ENCODE measurements around the gene TIAM1. TPM values are rescaled to one million over a fixed set of nuclear protein-coding genes. Genes with fewer than 3 reads are reported as not detected.
A peak's percentile ranks its signal among the peaks of the same experiment; 100 is the strongest.

Gene TIAM1
- total and polyA plus RNA-seq, 2 of the 8 experiments (the other 6 are each of a cell fraction or from before 2014, with no cell fraction given), result 10.1 to 30.7 TPM

DNA sequence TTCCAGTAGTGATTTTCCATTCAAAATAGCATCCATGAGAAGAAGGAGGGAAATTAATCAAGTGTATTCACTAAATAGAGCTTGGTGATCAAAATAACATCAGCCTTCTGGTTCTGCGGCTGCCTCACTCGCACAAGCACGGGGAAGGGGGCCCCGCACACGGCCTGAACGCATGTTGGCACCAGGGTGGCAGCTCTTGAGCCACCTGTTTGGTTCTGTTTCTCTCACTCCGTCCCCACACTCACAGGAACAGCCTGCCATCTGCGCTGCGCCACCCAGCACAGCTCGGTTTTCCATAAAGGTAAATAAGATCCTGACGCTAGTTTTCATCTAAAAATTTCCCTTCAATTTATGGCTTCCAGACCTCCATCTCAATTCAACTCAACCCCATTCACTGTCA, 49.4 kb downstream of the TIAM1 start:
- no peak overlapping the region for H3K23ac ChIP-seq (ENCODE audit: insufficient read length)
- no peak overlapping the region for H2BK120ac ChIP-seq (replicated peaks; ENCODE audit: low read depth, low read length)
- no peak overlapping the region for H4K8ac ChIP-seq (ENCODE audit: extremely low read depth, insufficient read depth, low read length)
- CTCF ChIA-PET (ENCODE audit: partially characterized antibody), result interaction anchor here (1.8 kb wide), 1 partner anchor 16 kb away, joined by 4 read pairs; no protein-coding TSS in a partner anchor
- H3K23me2 ChIP-seq (ENCODE audit: low read depth, low read length), result no peaks in the 10 kb centered on the region
- no peak for TF ChIP-seq YY1 (IDR thresholded peaks at IDR 0.05; ENCODE audit: low read depth, low read length)
- H2AK5ac ChIP-seq (ENCODE audit: low read depth, low read length), result no peak overlapping the region
- no peak overlapping the region for H2AFZ ChIP-seq (ENCODE audit: low read length)
- H4K5ac ChIP-seq (ENCODE audit: insufficient read length, low read depth, low read length), result no peak overlapping the region
- no peaks in the 10 kb centered on the region for H4K20me1 ChIP-seq (replicated peaks in 1 of 2; ENCODE audit: control insufficient read depth in 1 of 2, insufficient read depth in 2 of 2, low read length in 2 of 2)
- H3K27ac ChIP-seq (ENCODE audit: low read depth, low read length), result no peak overlapping the region
- H4K91ac ChIP-seq (replicated peaks; ENCODE audit: insufficient read length, low read length), result no peak overlapping the region
- H3K4ac ChIP-seq (replicated peaks; ENCODE audit: insufficient read length, low read depth, low read length), result no peak overlapping the region
- H3K4me1 ChIP-seq (replicated peaks in 1 of 4; ENCODE audit: control insufficient read depth in 3 of 4, insufficient read depth in 4 of 4, low read length in 3 of 4), result peaks cover 0 to 5% (median 3%) of the 10 kb centered on the region in 4 experiments; a peak in 4 of 7 replicates
- DNase-seq (ENCODE audit: low read depth in 1 of 2, low spot score in 2 of 2), result no peak
- POLR2A ChIA-PET (ENCODE audit: partially characterized antibody), result no interaction called here
- H3K4me2 ChIP-seq (ENCODE audit: insufficient read depth in 1 of 2, low read depth in 2 of 2, low read length in 2 of 2), result no peak overlapping the region
- no peaks in the 10 kb centered on the region for H3K27me3 ChIP-seq (replicated peaks in 1 of 4; ENCODE audit: control insufficient read depth in 3 of 4, extremely low read depth in 1 of 4, insufficient read depth in 3 of 4, low read length in 3 of 4)
- no peaks in the 10 kb centered on the region for H3K9me3 ChIP-seq (ENCODE audit: insufficient read depth in 2 of 2, low read depth in 1 of 2, low read length in 1 of 2)
- H3K56ac ChIP-seq (replicated peaks; ENCODE audit: insufficient read length, low read depth, low read length), result no peak overlapping the region
- WGBS, 2 experiments (ENCODE audit: extremely low coverage in 1 of 2, insufficient coverage in 1 of 2, insufficient read length in 1 of 2, insufficient replicate concordance in 2 of 2, low coverage in 1 of 2, low lambda C conversion rate in 2 of 2, missing lambda C conversion rate in 1 of 2), result 88% methylated on average over 11 of the region's 11 CpGs; no CpG with 5 or more reads in 1 of the 2 experiments
- H3K79me1 ChIP-seq (ENCODE audit: low read depth, low read length), result peaks cover 2% of the 10 kb centered on the region; the same call in 1 of the 2 replicates
- no peak overlapping the region for H3K9ac ChIP-seq (replicated peaks in 1 of 4; ENCODE audit: extremely low read depth in 1 of 4, low read depth in 3 of 4, low read length in 3 of 4)
- no peak overlapping the region for H2BK12ac ChIP-seq (ENCODE audit: low read depth, low read length)
- no peak for FAIRE-seq
- H3K18ac ChIP-seq (ENCODE audit: extremely low read depth, low read length), result 0 out of 2 replicates have a peak overlapping the region, but pooled peaks have one; percentile 65
- H3K36me3 ChIP-seq (ENCODE audit: control insufficient read depth in 2 of 4, insufficient read depth in 4 of 4, low read length in 3 of 4), result no peaks in the 10 kb centered on the region
- no peaks in the 10 kb centered on the region; a peak in 1 of 4 replicates for H3K79me2 ChIP-seq (ENCODE audit: control insufficient read depth in 1 of 2, insufficient read depth in 2 of 2, low read length in 2 of 2)
- H2BK5ac ChIP-seq (ENCODE audit: low read depth, low read length), result no peak overlapping the region
- no peak overlapping the region for H2BK20ac ChIP-seq (ENCODE audit: low read length)
- H3K14ac ChIP-seq (ENCODE audit: insufficient read length), result no peak overlapping the region
- no peak overlapping the region for H3K4me3 ChIP-seq (ENCODE audit: extremely low read depth in 1 of 4, insufficient read depth in 2 of 4, low read depth in 3 of 4, low read length in 4 of 4)
- no peak overlapping the region for H2BK15ac ChIP-seq (ENCODE audit: low read length)
